Left lung (tissue), 10 donors: ENCODE measurements around the gene ZNF76. TPM values are rescaled to one million over a fixed set of nuclear protein-coding genes. Genes with fewer than 3 reads are reported as not detected.

Experiments used
- ATAC-seq: fragments of 200-7000 bp; cut with Tn5 transposase; one replicate; pipeline ENCODE4 v1.9.1; 2020; ENCODE audit warnings: moderate library complexity
- DNase-seq, 4 donors: peaks; one replicate each; pipeline ENCODE4 v3.0.0-alpha.2; 2013 to 2020
- H3K27ac ChIP-seq, 2 donors: fragments of 200-600 bp; sonication (generic) in 1 of 2; one replicate each; pipeline versions ENCODE4 v1.5.0 to v1.8.0; 2020 to 2021
- H3K27me3 ChIP-seq, 2 donors: fragments of 200-600 bp; sonication (generic) in 1 of 2; one replicate each; pipeline versions ENCODE4 v1.5.0 to v1.8.0; 2020 to 2021
- H3K36me3 ChIP-seq, 2 donors: fragments of 200-600 bp; sonication (generic) in 1 of 2; one replicate each; pipeline versions ENCODE4 v1.5.0 to v1.8.0; 2020 to 2021
- H3K4me1 ChIP-seq, 2 donors: fragments of 200-600 bp; one replicate each; pipeline ENCODE4 v1.8.0; 2021
- H3K4me3 ChIP-seq, 2 donors: fragments of 200-600 bp; sonication (generic) in 1 of 2; one replicate each; pipeline versions ENCODE4 v1.5.0 to v1.8.0; 2020 to 2021; ENCODE audit warnings: mild to moderate bottlenecking in 1 of 2
- H3K9me3 ChIP-seq, 2 donors: fragments of 200-600 bp; sonication (generic) in 1 of 2; one replicate each; pipeline versions ENCODE4 v1.5.0 to v1.8.0; 2020 to 2021
- intact Hi-C, 2 donors: fragments of 100-400 bp; cut with DNase I; formaldehyde crosslinking; loops; one replicate each; pipeline versions ENCODE4 v1.11.2 to v1.14.2; 2022
- polyA plus RNA-seq, 6 donors: library from polyadenylated mRNA; unstranded; fragments of 120-200 nt; gene quantifications; one replicate each; pipeline ENCODE4 v1.2.1, GENCODE V29; 2013; ENCODE audit not compliant: insufficient read length in 6 of 6
- total RNA-seq, 2 donors: library from RNA; stranded (reverse); fragmentation: NEBNext Ultra II Directional; extraction: Animal tissue kit (Norgen Biotek cat#: 25700); gene quantifications; one replicate each; pipeline ENCODE4 v1.2.1, GENCODE V29; 2021
- TF ChIP-seq, protein P1 (sequence below), 2 donors: fragments of 200-600 bp; sonication (generic) in 1 of 2; IDR thresholded peaks; one replicate each; pipeline versions ENCODE4 v1.5.0 to v1.8.0; 2021; ENCODE audit warnings: antibody characterized with exemption in 2 of 2
- donor health status: DM: no; HTN: yes; CAD: no.
- donor health status: DM: no; HTN: no; CAD: no.

The ZNF76 gene
- total and polyA plus RNA-seq, 8 donors: 28.3 to 44.4 (median 41.0) TPM

DNA sequence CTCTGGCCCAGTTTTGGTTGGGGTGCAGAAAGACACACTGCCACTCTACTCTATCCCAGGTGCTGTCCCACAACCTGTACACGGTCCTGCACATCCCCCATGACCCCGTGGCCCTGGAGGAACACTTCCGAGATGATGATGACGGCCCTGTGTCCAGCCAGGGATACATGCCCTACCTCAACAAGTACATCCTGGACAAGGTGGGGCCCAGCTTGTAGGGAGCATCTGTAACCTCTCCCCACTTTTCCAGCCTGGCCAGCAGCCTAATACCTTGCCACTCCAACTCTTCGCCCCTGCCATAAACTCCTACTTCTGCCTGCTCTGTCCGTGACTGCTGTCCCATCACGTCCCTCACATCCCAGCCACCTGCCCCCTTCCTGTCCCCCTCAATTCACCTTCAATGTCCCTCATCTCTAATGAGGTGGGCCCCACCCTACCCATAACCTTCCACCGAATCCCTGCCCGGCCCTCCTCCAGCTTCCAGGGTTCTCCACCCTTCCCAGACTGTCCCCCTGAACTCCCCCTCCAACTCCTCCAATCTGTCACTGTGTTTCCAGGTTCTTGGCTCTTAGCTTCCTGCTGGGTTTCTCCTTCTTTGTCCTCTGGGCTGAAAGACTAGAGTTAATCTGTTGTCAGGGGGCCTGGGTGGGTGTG, 50.2 kb downstream of the ZNF76 start:
- ATAC-seq (no peak), DNase-seq (no peak)
- no peak overlapping the region for H3K4me3 ChIP-seq
- H3K4me1 ChIP-seq: peaks cover 0 to 42% of the 10 kb centered on the region in 2 donors
- intact Hi-C loops: no loop called here
- TF ChIP-seq, protein P1, sequence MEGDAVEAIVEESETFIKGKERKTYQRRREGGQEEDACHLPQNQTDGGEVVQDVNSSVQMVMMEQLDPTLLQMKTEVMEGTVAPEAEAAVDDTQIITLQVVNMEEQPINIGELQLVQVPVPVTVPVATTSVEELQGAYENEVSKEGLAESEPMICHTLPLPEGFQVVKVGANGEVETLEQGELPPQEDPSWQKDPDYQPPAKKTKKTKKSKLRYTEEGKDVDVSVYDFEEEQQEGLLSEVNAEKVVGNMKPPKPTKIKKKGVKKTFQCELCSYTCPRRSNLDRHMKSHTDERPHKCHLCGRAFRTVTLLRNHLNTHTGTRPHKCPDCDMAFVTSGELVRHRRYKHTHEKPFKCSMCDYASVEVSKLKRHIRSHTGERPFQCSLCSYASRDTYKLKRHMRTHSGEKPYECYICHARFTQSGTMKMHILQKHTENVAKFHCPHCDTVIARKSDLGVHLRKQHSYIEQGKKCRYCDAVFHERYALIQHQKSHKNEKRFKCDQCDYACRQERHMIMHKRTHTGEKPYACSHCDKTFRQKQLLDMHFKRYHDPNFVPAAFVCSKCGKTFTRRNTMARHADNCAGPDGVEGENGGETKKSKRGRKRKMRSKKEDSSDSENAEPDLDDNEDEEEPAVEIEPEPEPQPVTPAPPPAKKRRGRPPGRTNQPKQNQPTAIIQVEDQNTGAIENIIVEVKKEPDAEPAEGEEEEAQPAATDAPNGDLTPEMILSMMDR (IDR thresholded peaks at IDR 0.05): no peak
- peak overlapping the region in 1 of 2 donors; percentile 87 for H3K27ac ChIP-seq
- no peaks in the 10 kb centered on the region for H3K9me3 ChIP-seq
- no peaks in the 10 kb centered on the region for H3K36me3 ChIP-seq
- no peaks in the 10 kb centered on the region for H3K27me3 ChIP-seq

DNA sequence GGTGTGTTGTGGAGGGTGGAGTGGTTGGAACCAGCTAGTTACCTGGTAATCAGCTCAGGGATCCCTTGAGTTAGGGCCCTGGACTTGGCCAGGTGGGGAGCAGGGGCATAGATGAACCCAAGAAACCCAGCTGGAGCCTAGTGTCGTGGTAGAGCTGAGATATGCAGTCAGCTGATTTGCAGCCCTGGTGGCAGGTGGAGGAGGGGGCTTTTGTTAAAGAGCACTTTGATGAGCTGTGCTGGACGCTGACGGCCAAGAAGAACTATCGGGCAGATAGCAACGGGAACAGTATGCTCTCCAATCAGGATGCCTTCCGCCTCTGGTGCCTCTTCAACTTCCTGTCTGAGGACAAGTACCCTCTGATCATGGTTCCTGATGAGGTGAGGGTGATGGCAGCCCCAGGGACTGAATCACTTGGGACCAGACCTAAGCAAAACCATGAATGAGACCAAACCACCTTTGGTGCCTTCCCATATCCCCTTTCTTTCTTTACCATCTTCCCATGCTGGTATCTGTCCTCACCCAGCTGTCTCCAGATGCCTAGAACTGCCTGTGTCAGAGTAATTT, 50.8 kb downstream of the ZNF76 start:
- intact Hi-C loops: no loop called here
- no peak overlapping the region for H3K4me3 ChIP-seq
- peak overlapping the region in 1 of 2 donors; percentile 87 for H3K27ac ChIP-seq
- no peak for DNase-seq
- no peaks in the 10 kb centered on the region for H3K36me3 ChIP-seq
- ATAC-seq: no peak
- peaks cover 0 to 41% of the 10 kb centered on the region in 2 donors for H3K4me1 ChIP-seq
- TF ChIP-seq, protein P1 (IDR thresholded peaks at IDR 0.05): no peak
- H3K9me3 ChIP-seq: no peaks in the 10 kb centered on the region
- H3K27me3 ChIP-seq: no peaks in the 10 kb centered on the region

DNA sequence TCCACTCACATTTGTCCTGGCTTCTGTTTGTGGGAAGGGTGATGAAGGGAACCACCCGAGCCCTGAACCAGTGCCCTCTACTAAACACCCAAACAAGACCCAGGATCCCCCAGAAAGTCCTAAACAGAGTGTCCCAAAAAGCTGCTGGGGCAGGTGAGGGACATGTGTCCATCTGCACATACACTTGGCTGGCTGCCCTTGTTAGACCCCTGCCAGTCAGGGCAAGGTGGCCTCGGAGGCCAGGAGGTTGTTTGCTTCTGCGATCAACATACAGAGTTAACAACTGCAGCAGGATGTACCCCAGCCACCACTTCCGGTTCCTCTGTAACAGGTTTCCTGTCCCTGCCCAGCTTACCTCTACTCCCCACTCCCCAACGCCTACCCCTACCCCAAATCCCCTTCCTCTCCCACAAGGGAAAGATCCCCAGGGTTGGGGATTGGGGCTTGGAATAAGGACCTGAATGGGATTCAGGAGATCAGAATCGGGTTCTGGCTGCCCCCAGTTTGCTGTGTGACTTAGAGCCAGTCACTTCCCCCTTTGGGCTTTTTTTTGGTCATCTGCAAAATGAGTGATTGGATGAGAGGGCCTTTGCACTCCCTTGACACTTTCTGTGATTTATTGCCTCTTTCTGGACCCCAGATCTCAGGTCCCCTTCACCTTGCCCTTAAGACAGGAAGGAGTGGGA, 52.0 kb downstream of the ZNF76 start:
- Histone ChIP-seq H3K27me3 (no peaks in the 10 kb centered on the region), H3K36me3 (no peaks in the 10 kb centered on the region), H3K4me3 (no peak overlapping the region), H3K9me3 (no peaks in the 10 kb centered on the region), H3K4me1 (peaks cover 0 to 41% of the 10 kb centered on the region in 2 donors), H3K27ac (peak overlapping the region; percentile 26 to 87)
- intact Hi-C loops: no loop called here
- TF ChIP-seq, protein P1 (IDR thresholded peaks at IDR 0.05): no peak
- DNase-seq (no peak), ATAC-seq (no peak)

DNA sequence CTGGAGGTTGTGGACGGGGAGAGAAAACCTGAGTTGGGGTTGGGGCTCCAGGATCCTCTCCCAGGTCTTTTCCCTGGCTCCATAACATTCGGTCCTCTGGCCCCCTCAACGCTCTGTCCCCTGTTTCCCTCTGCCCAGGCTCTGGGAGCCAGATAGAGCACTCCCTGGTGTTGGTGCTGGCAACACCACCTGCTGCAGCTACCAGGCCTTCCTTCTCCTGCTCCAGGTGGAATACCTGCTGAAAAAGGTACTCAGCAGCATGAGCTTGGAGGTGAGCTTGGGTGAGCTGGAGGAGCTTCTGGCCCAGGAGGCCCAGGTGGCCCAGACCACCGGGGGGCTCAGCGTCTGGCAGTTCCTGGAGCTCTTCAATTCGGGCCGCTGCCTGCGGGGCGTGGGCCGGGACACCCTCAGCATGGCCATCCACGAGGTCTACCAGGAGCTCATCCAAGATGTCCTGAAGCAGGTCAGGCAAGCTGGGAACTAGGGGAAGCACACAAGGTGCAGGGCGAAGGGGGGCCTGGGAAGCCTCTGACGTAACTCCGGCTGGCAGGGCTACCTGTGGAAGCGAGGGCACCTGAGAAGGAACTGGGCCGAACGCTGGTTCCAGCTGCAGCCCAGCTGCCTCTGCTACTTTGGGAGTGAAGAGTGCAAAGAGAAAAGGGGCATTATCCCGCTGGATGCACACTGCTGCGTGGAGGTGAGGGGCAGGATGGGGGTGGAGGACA, 52.7 kb downstream of the ZNF76 start:
- TF ChIP-seq, protein P1 (IDR thresholded peaks at IDR 0.05): no peak
- Histone ChIP-seq H3K27ac (peak overlapping the region; percentile 26 to 87), H3K4me1 (peaks cover 0 to 41% of the 10 kb centered on the region in 2 donors), H3K9me3 (no peaks in the 10 kb centered on the region), H3K27me3 (no peaks in the 10 kb centered on the region), H3K4me3 (no peak overlapping the region), H3K36me3 (peaks cover 0 to 3% of the 10 kb centered on the region in 2 donors)
- DNase-seq (no peak), ATAC-seq (no peak)
- intact Hi-C loops: no loop called here
